Neural cell (in vitro differentiated cells): ENCODE data around the gene STIM2. TPM values are rescaled to one million over a fixed set of nuclear protein-coding genes. Genes with fewer than 3 reads are reported as not detected.

Source experiments
- H2AFZ ChIP-seq: fragments of 200-600, 300-800 bp; sonication (generic), shearing (Covaris generic); 2 replicates; pipeline ENCODE4 v1.6.0; 2014; ENCODE audit warnings: low read depth, mild to moderate bottlenecking, antibody characterized with exemption, low read length, moderate library complexity
- H3F3A ChIP-seq: fragments of 200-600 bp; shearing (Covaris generic); 2 replicates; pipeline ENCODE4 v1.6.1; 2016; ENCODE audit warnings: mild to moderate bottlenecking, moderate library complexity, mixed read lengths, antibody characterized with exemption, low read length; ENCODE audit not compliant: insufficient read depth, poor library complexity, severe bottlenecking
- H3K27ac ChIP-seq: fragments of 200-600, 300-800 bp; sonication (generic), shearing (Covaris generic); 2 replicates; pipeline ENCODE4 v1.5.1; 2014; ENCODE audit warnings: mild to moderate bottlenecking, low read length, moderate library complexity
- H3K27me3 ChIP-seq: fragments of 300-800, 200-600 bp; sonication (generic), shearing (Covaris generic); 2 replicates; pipeline ENCODE4 v1.6.0; 2014; ENCODE audit warnings: mild to moderate bottlenecking, low read depth, low read length, moderate library complexity; ENCODE audit not compliant: insufficient read depth
- H3K36me3 ChIP-seq: fragments of 300-800, 200-600 bp; sonication (generic), shearing (Covaris generic); 2 replicates; pipeline ENCODE4 v1.5.1; 2014; ENCODE audit warnings: mild to moderate bottlenecking, antibody characterized with exemption, low read length, moderate library complexity; ENCODE audit not compliant: insufficient read depth
- H3K4me2 ChIP-seq: fragments of 300-800, 200-600 bp; sonication (generic), shearing (Covaris generic); 2 replicates; pipeline ENCODE4 v1.6.0; 2014; ENCODE audit warnings: mild to moderate bottlenecking, low read length
- H3K4me3 ChIP-seq: fragments of 300-800, 200-600 bp; sonication (generic), shearing (Covaris generic); 2 replicates; pipeline ENCODE4 v1.5.1; 2014; ENCODE audit warnings: mild to moderate bottlenecking, low read length, moderate library complexity
- H3K79me2 ChIP-seq: fragments of 200-600 bp; shearing (Covaris generic); replicated peaks from 2 replicates; pipeline ENCODE4 v1.6.0; 2014; ENCODE audit warnings: mild to moderate bottlenecking, low read length, moderate library complexity; ENCODE audit not compliant: insufficient read depth
- H3K9ac ChIP-seq: fragments of 300-800, 200-600 bp; sonication (generic), shearing (Covaris generic); 2 replicates; pipeline ENCODE4 v1.6.1; 2016; ENCODE audit warnings: mild to moderate bottlenecking, low read length, mixed read lengths
- H3K9me2 ChIP-seq: fragments of 200-600 bp; shearing (Covaris generic); 2 replicates; pipeline ENCODE4 v1.6.1; 2016; ENCODE audit warnings: mild to moderate bottlenecking, low read length, mixed read lengths; ENCODE audit not compliant: insufficient read depth
- H3K9me3 ChIP-seq: fragments of 200-600, 300-800 bp; sonication (generic), shearing (Covaris generic); 2 replicates; pipeline ENCODE4 v1.6.1; 2016; ENCODE audit warnings: mild to moderate bottlenecking, mixed run types, low read length, moderate library complexity, mixed read lengths
- H4K20me1 ChIP-seq: fragments of 200-600 bp; shearing (Covaris generic); 2 replicates; pipeline ENCODE4 v1.6.1; 2016; ENCODE audit warnings: mild to moderate bottlenecking, mixed run types; ENCODE audit not compliant: insufficient read depth
- EP300 ChIP-seq: fragments of 450-650 bp; conservative IDR thresholded peaks from 2 replicates; pipeline ENCODE4 v1.6.1; 2014; ENCODE audit warnings: antibody characterized with exemption, mild to moderate bottlenecking, moderate library complexity; ENCODE audit not compliant: poor library complexity, severe bottlenecking
- EZH2 ChIP-seq: fragments of 200-600, 300-800 bp; shearing (Covaris generic), sonication (generic); IDR thresholded peaks from 2 replicates; pipeline ENCODE4 v1.6.1; 2014; ENCODE audit warnings: antibody characterized with exemption, low read length, borderline replicate concordance, mild to moderate bottlenecking; ENCODE audit not compliant: insufficient read depth, poor library complexity, severe bottlenecking
- MXI1 ChIP-seq: fragments of 450-650 bp; conservative IDR thresholded peaks from 2 replicates; pipeline ENCODE4 v1.6.1; 2014; ENCODE audit warnings: antibody characterized with exemption, mild to moderate bottlenecking; ENCODE audit not compliant: poor library complexity, severe bottlenecking
- POLR2AphosphoS5 ChIP-seq: IDR thresholded peaks from 2 replicates; pipeline ENCODE4 v1.6.1; 2012
- RAD21 ChIP-seq: fragments of 450-650 bp; conservative IDR thresholded peaks from 2 replicates; pipeline ENCODE4 v1.6.1; 2014; ENCODE audit warnings: antibody characterized with exemption, mild to moderate bottlenecking, moderate library complexity
- SMC3 ChIP-seq: fragments of 450-650 bp; conservative IDR thresholded peaks from 2 replicates; pipeline ENCODE4 v1.6.1; 2014; ENCODE audit warnings: antibody characterized with exemption, mild to moderate bottlenecking, moderate library complexity; ENCODE audit not compliant: poor library complexity
- TAF1 ChIP-seq: IDR thresholded peaks from 2 replicates; pipeline ENCODE4 v1.6.1; 2012; ENCODE audit warnings: low read depth
- polyA plus RNA-seq: library from polyadenylated mRNA; depleted of rRNA; stranded (reverse); fragments of >200 nt; gene quantifications from 2 replicates; pipeline ENCODE4 v1.2.3, GENCODE V29; 2014
- TF ChIP-seq, protein P1 (sequence below): IDR thresholded peaks from 2 replicates; pipeline ENCODE4 v1.6.1; 2012; ENCODE audit warnings: borderline replicate concordance
- TF ChIP-seq, protein P2 (sequence below): fragments of 450-650 bp; IDR thresholded peaks from 2 replicates; pipeline ENCODE4 v1.5.1; 2014; ENCODE audit warnings: antibody characterized with exemption, mild to moderate bottlenecking, moderate library complexity; ENCODE audit not compliant: poor library complexity, severe bottlenecking

The STIM2 gene
- polyA plus RNA-seq, 1 donor from 2014 or later, result 25.3 TPM

DNA sequence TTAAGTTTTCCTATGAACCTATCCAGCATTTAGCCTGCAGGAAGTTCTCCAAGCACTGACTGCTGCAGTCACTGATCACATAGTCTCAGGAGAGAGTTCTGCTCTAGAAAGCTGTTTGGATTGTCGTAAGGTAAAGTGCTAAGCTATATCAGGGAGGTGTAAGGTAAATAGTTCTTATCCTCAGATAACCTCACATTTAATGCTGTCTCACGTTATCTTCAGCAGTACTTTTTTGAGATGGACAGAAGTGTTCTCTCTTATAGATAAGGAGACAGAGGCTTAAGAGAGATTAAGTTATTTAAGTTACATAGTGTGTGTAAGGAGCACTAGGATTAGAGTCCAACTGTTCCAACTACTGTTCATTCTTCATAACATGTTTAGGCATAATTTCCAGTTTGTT lies 77.9 kb downstream of the STIM2 start:
- Histone ChIP-seq H3K27me3 (no peaks in the 10 kb centered on the region), H3F3A (no peaks in the 10 kb centered on the region), H2AFZ (no peak overlapping the region), H3K9me2 (no peaks in the 10 kb centered on the region), H3K9ac (no peak overlapping the region), H3K79me2 (no peaks in the 10 kb centered on the region), H3K4me2 (no peak overlapping the region), H3K27ac (no peak overlapping the region), H3K36me3 (no peaks in the 10 kb centered on the region), H4K20me1 (no peaks in the 10 kb centered on the region), H3K9me3 (no peaks in the 10 kb centered on the region), H3K4me3 (no peak overlapping the region)
- no peak for TF ChIP-seq POLR2AphosphoS5

DNA sequence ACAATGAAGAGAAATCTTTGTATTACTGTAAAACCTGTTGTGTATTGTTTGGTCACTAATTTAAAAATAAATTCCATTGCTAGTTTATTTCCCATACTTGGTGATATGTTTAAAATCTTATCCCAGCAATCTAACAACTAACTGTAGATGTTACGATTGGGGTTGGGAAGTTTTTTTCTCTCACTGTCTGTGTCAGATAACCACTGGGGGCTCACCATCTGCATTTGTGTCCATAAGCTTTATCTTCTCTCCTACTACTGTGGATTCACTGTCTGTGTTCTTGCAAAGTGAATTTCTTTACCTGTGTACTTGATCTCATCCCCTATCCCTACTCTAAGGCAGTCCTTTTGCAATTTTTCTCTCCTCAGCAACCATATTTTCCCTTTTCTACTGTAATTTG lies 81.3 kb downstream of the STIM2 start:
- Histone ChIP-seq H3K4me3 (no peak overlapping the region), H3K9ac (no peak overlapping the region), H3K9me2 (no peaks in the 10 kb centered on the region), H3K27ac (no peak overlapping the region), H3K27me3 (no peaks in the 10 kb centered on the region), H3K4me2 (no peak overlapping the region), H3K9me3 (no peaks in the 10 kb centered on the region), H4K20me1 (no peaks in the 10 kb centered on the region), H3K79me2 (no peaks in the 10 kb centered on the region), H2AFZ (no peak overlapping the region), H3K36me3 (no peaks in the 10 kb centered on the region), H3F3A (no peaks in the 10 kb centered on the region)
- TF ChIP-seq RAD21 (no peak), POLR2AphosphoS5 (no peak), SMC3 (no peak), TAF1 (no peak), MXI1 (no peak), EP300 (no peak), EZH2 (no peak)
- TF ChIP-seq, protein P1, sequence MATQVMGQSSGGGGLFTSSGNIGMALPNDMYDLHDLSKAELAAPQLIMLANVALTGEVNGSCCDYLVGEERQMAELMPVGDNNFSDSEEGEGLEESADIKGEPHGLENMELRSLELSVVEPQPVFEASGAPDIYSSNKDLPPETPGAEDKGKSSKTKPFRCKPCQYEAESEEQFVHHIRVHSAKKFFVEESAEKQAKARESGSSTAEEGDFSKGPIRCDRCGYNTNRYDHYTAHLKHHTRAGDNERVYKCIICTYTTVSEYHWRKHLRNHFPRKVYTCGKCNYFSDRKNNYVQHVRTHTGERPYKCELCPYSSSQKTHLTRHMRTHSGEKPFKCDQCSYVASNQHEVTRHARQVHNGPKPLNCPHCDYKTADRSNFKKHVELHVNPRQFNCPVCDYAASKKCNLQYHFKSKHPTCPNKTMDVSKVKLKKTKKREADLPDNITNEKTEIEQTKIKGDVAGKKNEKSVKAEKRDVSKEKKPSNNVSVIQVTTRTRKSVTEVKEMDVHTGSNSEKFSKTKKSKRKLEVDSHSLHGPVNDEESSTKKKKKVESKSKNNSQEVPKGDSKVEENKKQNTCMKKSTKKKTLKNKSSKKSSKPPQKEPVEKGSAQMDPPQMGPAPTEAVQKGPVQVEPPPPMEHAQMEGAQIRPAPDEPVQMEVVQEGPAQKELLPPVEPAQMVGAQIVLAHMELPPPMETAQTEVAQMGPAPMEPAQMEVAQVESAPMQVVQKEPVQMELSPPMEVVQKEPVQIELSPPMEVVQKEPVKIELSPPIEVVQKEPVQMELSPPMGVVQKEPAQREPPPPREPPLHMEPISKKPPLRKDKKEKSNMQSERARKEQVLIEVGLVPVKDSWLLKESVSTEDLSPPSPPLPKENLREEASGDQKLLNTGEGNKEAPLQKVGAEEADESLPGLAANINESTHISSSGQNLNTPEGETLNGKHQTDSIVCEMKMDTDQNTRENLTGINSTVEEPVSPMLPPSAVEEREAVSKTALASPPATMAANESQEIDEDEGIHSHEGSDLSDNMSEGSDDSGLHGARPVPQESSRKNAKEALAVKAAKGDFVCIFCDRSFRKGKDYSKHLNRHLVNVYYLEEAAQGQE, result no peak
- TF ChIP-seq, protein P2, sequence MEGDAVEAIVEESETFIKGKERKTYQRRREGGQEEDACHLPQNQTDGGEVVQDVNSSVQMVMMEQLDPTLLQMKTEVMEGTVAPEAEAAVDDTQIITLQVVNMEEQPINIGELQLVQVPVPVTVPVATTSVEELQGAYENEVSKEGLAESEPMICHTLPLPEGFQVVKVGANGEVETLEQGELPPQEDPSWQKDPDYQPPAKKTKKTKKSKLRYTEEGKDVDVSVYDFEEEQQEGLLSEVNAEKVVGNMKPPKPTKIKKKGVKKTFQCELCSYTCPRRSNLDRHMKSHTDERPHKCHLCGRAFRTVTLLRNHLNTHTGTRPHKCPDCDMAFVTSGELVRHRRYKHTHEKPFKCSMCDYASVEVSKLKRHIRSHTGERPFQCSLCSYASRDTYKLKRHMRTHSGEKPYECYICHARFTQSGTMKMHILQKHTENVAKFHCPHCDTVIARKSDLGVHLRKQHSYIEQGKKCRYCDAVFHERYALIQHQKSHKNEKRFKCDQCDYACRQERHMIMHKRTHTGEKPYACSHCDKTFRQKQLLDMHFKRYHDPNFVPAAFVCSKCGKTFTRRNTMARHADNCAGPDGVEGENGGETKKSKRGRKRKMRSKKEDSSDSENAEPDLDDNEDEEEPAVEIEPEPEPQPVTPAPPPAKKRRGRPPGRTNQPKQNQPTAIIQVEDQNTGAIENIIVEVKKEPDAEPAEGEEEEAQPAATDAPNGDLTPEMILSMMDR, result no peak

DNA sequence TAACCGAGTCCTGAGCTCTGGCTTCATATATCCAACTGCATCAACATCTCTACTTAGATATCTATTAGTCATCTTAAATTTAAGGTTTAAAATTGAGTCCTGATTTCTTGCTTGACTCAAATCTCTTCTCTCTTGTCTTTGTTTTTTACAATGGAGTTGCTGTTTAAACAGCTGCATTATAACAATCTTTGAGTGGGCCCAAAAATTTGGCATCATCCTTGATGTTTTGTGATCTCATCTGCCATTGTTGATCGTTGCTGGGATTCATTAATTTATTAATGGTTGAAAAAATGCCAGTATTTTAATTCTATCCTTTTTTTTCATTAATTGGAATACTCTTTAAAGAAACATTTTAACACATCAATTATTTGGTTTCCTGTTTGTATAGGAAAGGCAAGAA lies 82.2 kb downstream of the STIM2 start:
- Histone ChIP-seq H3K4me2 (no peak overlapping the region), H3F3A (no peaks in the 10 kb centered on the region), H3K36me3 (no peaks in the 10 kb centered on the region), H2AFZ (no peak overlapping the region), H3K79me2 (no peaks in the 10 kb centered on the region), H3K27ac (no peak overlapping the region), H3K9me3 (no peaks in the 10 kb centered on the region), H3K4me3 (no peak overlapping the region), H3K9me2 (no peaks in the 10 kb centered on the region), H3K27me3 (no peaks in the 10 kb centered on the region), H3K9ac (no peak overlapping the region), H4K20me1 (no peaks in the 10 kb centered on the region)
- TF ChIP-seq, protein P2, result no peak
- no peak for TF ChIP-seq EZH2
- no peak for TF ChIP-seq MXI1
- TF ChIP-seq EP300, result no peak
- TF ChIP-seq SMC3, result no peak
- no peak for TF ChIP-seq RAD21
- TF ChIP-seq, protein P1, result no peak
- TF ChIP-seq POLR2AphosphoS5, result no peak
- no peak for TF ChIP-seq TAF1
